Keratinocyte (primary cell): Measurements from ENCODE around the gene SBNO2. TPM values are rescaled to one million over a fixed set of nuclear protein-coding genes. Genes with fewer than 3 reads are reported as not detected.
A peak's percentile ranks its signal among the peaks of the same experiment; 100 is the strongest.

Experiments used
- DNase-seq: peaks from one replicate; pipeline ENCODE4 v3.0.0-alpha.2; 2011; ENCODE audit warnings: low read depth, missing footprints, low spot score
- FAIRE-seq: peaks from 2 replicates; lab custom pipeline; 2011; peaks lifted over from hg19 to GRCh38; lab: Jason Lieb, UNC
- H2AFZ ChIP-seq: 2 replicates; pipeline ENCODE4 v1.6.0; 2012; ENCODE audit warnings: low read length, control low read depth, inconsistent platforms; ENCODE audit not compliant: control insufficient read depth
- H3K27ac ChIP-seq: 2 replicates; pipeline ENCODE4 v1.5.1; 2011; ENCODE audit warnings: low read length; ENCODE audit not compliant: control insufficient read depth, insufficient read depth
- H3K27me3 ChIP-seq: 3 replicates; pipeline ENCODE4 v1.6.0; 2011; ENCODE audit warnings: low read length; ENCODE audit not compliant: control insufficient read depth, insufficient read depth; ENCODE audit errors: extremely low read depth
- H3K36me3 ChIP-seq, 2 experiments: 2 replicates in 1 of 2; 3 replicates in 1 of 2; pipeline ENCODE4 v1.5.1; 2011; ENCODE audit warnings: low read length in 2 of 2, mild to moderate bottlenecking in 1 of 2; ENCODE audit not compliant: control insufficient read depth in 2 of 2, insufficient read depth in 2 of 2; ENCODE audit errors: extremely low read depth in 1 of 2
- H3K4me1 ChIP-seq: 3 replicates; pipeline ENCODE4 v1.5.1; 2011; ENCODE audit warnings: low read length; ENCODE audit not compliant: control insufficient read depth, insufficient read depth; ENCODE audit errors: extremely low read depth
- H3K4me2 ChIP-seq: 3 replicates; pipeline ENCODE4 v1.6.0; 2011; ENCODE audit warnings: low read depth, low read length; ENCODE audit not compliant: control insufficient read depth, insufficient read depth; ENCODE audit errors: extremely low read depth
- H3K4me3 ChIP-seq, 3 experiments: fragments of 200-600 bp in 1 of 3; sonication (generic) in 1 of 3; 2 replicates in 2 of 3; 3 replicates in 1 of 3; pipeline ENCODE4 v1.5.1; 2011 to 2016; ENCODE audit warnings: low read length in 3 of 3, mild to moderate bottlenecking in 3 of 3, control low read depth in 2 of 3, inconsistent platforms in 1 of 3, low read depth in 1 of 3, mixed read lengths in 1 of 3, mixed run types in 1 of 3, moderate library complexity in 1 of 3; ENCODE audit not compliant: control insufficient read depth in 2 of 3, insufficient read depth in 2 of 3; ENCODE audit errors: extremely low read depth in 1 of 3
- H3K79me2 ChIP-seq: 2 replicates; pipeline ENCODE4 v1.6.0; 2012; ENCODE audit warnings: low read length; ENCODE audit not compliant: control insufficient read depth, insufficient read depth
- H3K9ac ChIP-seq: 3 replicates; pipeline ENCODE4 v1.6.0; 2011; ENCODE audit warnings: low read length; ENCODE audit not compliant: control insufficient read depth, insufficient read depth; ENCODE audit errors: extremely low read depth
- H3K9me1 ChIP-seq: 3 replicates; pipeline ENCODE4 v1.6.0; 2011; ENCODE audit warnings: low read length; ENCODE audit not compliant: control insufficient read depth, insufficient read depth; ENCODE audit errors: extremely low read depth
- H3K9me3 ChIP-seq: 2 replicates; pipeline ENCODE4 v1.5.1; 2012; ENCODE audit warnings: low read depth, low read length; ENCODE audit not compliant: control insufficient read depth
- H4K20me1 ChIP-seq: 3 replicates; pipeline ENCODE4 v1.6.0; 2011; ENCODE audit warnings: low read length; ENCODE audit not compliant: control insufficient read depth, insufficient read depth; ENCODE audit errors: extremely low read depth
- EZH2 ChIP-seq: IDR thresholded peaks from one replicate; pipeline ENCODE4 v1.6.1; 2012; ENCODE audit warnings: inconsistent platforms, mild to moderate bottlenecking, low read length, moderate library complexity
- dilution Hi-C: fragments of 300-500 bp; cut with MboI; formaldehyde crosslinking; loops from one replicate; pipeline ENCODE4 v1.7.0; 2020; ENCODE audit warnings: low sequenced_read_pairs; ENCODE audit not compliant: extremely low pct_ligation_motif_present
- polyA plus RNA-seq, 5 experiments: library from polyadenylated mRNA; depleted of rRNA in 3 of 5; stranded (reverse) in 3 of 5; stranded (forward) in 1 of 5; unstranded in 1 of 5; fragments of >200 nt; gene quantifications; 1 replicate in 1 of 5; 2 replicates in 3 of 5; 3 replicates in 1 of 5; pipeline versions ENCODE4 v1.2.1 to v1.2.3, GENCODE V29; 2011 to 2012; ENCODE audit warnings: missing spikeins in 2 of 5, low read depth in 1 of 5, low replicate concordance in 1 of 5
- TF ChIP-seq, protein P1 (sequence below), 3 experiments: IDR thresholded peaks in 1 of 3; conservative IDR thresholded peaks in 1 of 3; optimal IDR thresholded peaks in 1 of 3; 2 replicates in 2 of 3; 3 replicates in 1 of 3; pipeline versions ENCODE3 to v1.5.1; 2011; ENCODE audit warnings: low read length in 3 of 3, mild to moderate bottlenecking in 3 of 3, moderate library complexity in 2 of 3, control low read depth in 1 of 3, inconsistent platforms in 1 of 3; ENCODE audit not compliant: insufficient read depth in 2 of 3; ENCODE audit errors: extremely low read depth in 1 of 3

The SBNO2 gene
- polyA plus RNA-seq, 1 donor (not counting 4 experiments of a cell fraction or from before 2014, with no cell fraction given) = 10.9 TPM

DNA sequence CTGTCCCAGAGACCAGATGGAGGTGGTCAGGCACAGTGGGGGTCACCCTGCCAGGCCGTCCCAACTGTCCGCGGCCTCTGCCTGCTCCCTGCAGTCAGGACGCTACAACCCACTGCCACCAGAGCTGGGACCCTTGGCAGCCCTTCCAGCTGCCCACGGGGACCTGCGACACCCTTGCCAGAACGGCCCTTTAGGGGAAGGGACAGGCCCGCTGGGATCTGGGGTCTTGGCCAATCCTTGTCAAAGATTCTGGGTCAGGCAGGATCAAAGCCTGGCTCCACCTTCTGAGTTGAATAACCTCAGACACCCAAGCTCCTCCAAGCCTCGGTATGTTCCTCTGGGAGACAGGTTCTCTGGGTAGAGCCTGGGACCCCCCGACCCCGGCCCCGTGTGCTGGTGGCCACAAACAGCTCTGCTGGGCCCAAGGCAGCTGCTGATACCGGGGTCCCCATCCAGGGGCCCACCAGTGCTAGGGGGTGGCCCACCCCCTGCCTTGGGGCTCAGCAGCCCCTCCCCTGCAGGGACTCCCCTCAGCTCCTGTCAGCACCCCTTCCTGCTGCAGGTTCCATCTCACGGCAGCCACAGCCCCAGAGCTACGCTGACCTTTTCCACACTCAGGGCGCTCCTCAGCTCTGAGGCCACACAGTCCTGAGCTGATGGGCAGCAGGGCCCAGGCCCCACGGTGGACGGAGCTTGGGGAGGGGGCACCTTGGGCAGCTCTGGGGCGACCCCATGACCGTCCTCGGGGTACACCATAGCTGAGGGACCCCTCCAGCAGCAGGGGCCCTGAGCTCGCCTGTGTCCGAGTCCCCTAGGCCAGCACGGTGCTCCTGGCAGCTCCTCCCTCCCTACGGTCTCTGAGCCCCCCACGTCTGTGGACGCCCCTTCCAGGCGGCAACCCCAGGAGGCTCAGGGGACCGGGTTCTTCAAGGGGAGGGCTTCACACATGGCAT lies 18.4 kb downstream of the SBNO2 start:
- H2AFZ ChIP-seq = no peak overlapping the region
- H3K4me2 ChIP-seq = peak overlapping the region; percentile 77
- no peaks in the 10 kb centered on the region for H3K27me3 ChIP-seq
- no peaks in the 10 kb centered on the region for H3K9me3 ChIP-seq
- H3K4me3 ChIP-seq = peak overlapping the region in 1 of 3 experiments; percentile 37
- peaks cover 79% of the 10 kb centered on the region for H3K79me2 ChIP-seq
- DNase-seq (no peak), FAIRE-seq (no peak)
- peaks cover 19% of the 10 kb centered on the region for H3K4me1 ChIP-seq
- dilution Hi-C loops = no loop called here
- H3K36me3 ChIP-seq = peaks cover 19% of the 10 kb centered on the region in 2 experiments
- TF ChIP-seq EZH2 = no peak
- TF ChIP-seq, protein P1, sequence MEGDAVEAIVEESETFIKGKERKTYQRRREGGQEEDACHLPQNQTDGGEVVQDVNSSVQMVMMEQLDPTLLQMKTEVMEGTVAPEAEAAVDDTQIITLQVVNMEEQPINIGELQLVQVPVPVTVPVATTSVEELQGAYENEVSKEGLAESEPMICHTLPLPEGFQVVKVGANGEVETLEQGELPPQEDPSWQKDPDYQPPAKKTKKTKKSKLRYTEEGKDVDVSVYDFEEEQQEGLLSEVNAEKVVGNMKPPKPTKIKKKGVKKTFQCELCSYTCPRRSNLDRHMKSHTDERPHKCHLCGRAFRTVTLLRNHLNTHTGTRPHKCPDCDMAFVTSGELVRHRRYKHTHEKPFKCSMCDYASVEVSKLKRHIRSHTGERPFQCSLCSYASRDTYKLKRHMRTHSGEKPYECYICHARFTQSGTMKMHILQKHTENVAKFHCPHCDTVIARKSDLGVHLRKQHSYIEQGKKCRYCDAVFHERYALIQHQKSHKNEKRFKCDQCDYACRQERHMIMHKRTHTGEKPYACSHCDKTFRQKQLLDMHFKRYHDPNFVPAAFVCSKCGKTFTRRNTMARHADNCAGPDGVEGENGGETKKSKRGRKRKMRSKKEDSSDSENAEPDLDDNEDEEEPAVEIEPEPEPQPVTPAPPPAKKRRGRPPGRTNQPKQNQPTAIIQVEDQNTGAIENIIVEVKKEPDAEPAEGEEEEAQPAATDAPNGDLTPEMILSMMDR (optimal IDR thresholded peaks at IDR 0.05 in 1 of 3, IDR thresholded peaks at IDR 0.05 in 1 of 3, conservative IDR thresholded peaks at IDR 0.05 in 1 of 3; ENCODE audit: extremely low read depth in 1 of 3, insufficient read depth in 2 of 3, low read length in 3 of 3) = no peak
- H3K27ac ChIP-seq = peak overlapping the region; percentile 75
- H3K9me1 ChIP-seq = peaks cover 3% of the 10 kb centered on the region
- H4K20me1 ChIP-seq = peaks cover 9% of the 10 kb centered on the region
- H3K9ac ChIP-seq = peak overlapping the region; percentile 63

- peaks cover 76% of the 10 kb centered on the region for H3K79me2 ChIP-seq
- no peaks in the 10 kb centered on the region for H3K27me3 ChIP-seq
- H3K9me1 ChIP-seq = peaks cover 3% of the 10 kb centered on the region
- H3K9me3 ChIP-seq = no peaks in the 10 kb centered on the region
- peaks cover 9% of the 10 kb centered on the region for H4K20me1 ChIP-seq
- peak overlapping the region; percentile 75 for H3K27ac ChIP-seq
- peak overlapping the region; percentile 77 for H3K4me2 ChIP-seq
- peak overlapping the region; percentile 63 for H3K9ac ChIP-seq
- TF ChIP-seq EZH2 = no peak
- TF ChIP-seq, protein P1 (optimal IDR thresholded peaks at IDR 0.05 in 1 of 3, IDR thresholded peaks at IDR 0.05 in 1 of 3, conservative IDR thresholded peaks at IDR 0.05 in 1 of 3; ENCODE audit: extremely low read depth in 1 of 3, insufficient read depth in 2 of 3, low read length in 3 of 3) = no peak
- peaks cover 19 to 26% of the 10 kb centered on the region in 2 experiments for H3K36me3 ChIP-seq
- no peak overlapping the region for H2AFZ ChIP-seq
- dilution Hi-C loops = no loop called here
- FAIRE-seq (no peak), DNase-seq (no peak)
- peak overlapping the region in 1 of 3 experiments; percentile 37 for H3K4me3 ChIP-seq
- H3K4me1 ChIP-seq = peaks cover 19% of the 10 kb centered on the region
These were observed 19.2 kb downstream of the SBNO2 start for GRCh38 chr19:1154731-1155351.
